CD14-positive monocyte (primary cell): ENCODE data around the gene CRTC3. TPM values are rescaled to one million over a fixed set of nuclear protein-coding genes. Genes with fewer than 3 reads are reported as not detected.

Experiments
- DNase-seq, 3 donors: peaks; one replicate each; pipeline ENCODE4 v3.0.0-alpha.2; 2011 to 2022
- H2AFZ ChIP-seq: 2 replicates; pipeline ENCODE4 v1.6.0; 2012; ENCODE audit warnings: mild to moderate bottlenecking, low read depth, low read length, inconsistent platforms; ENCODE audit not compliant: insufficient read depth, poor library complexity, severe bottlenecking
- H3K27ac ChIP-seq, 2 donors: 1 replicate in 1 of 2; 2 replicates in 1 of 2; pipeline ENCODE4 v1.5.1; 2012 to 2013; ENCODE audit warnings: low read length in 2 of 2, control low read depth in 1 of 2, inconsistent platforms in 1 of 2, low read depth in 1 of 2, mild to moderate bottlenecking in 1 of 2
- H3K27me3 ChIP-seq, 2 donors: one replicate each; pipeline versions ENCODE4 v1.6.0 to v1.6.1; 2011 to 2013; ENCODE audit warnings: low read length in 2 of 2; ENCODE audit not compliant: control insufficient read depth in 2 of 2, insufficient read depth in 2 of 2
- H3K36me3 ChIP-seq, 2 donors: replicated peaks in 1 of 2; 1 replicate in 1 of 2; 2 replicates in 1 of 2; pipeline versions ENCODE4 v1.5.1 to v1.6.1; 2012 to 2013; ENCODE audit warnings: low read length in 2 of 2, control low read depth in 1 of 2, inconsistent platforms in 1 of 2, mild to moderate bottlenecking in 1 of 2; ENCODE audit not compliant: insufficient read depth in 2 of 2, control insufficient read depth in 1 of 2
- H3K4me1 ChIP-seq, 2 donors: 1 replicate in 1 of 2; 2 replicates in 1 of 2; pipeline versions ENCODE4 v1.5.1 to v1.6.1; 2012 to 2013; ENCODE audit warnings: low read length in 2 of 2, control low read depth in 1 of 2, inconsistent platforms in 1 of 2, mild to moderate bottlenecking in 1 of 2, moderate library complexity in 1 of 2; ENCODE audit not compliant: insufficient read depth in 2 of 2, control insufficient read depth in 1 of 2
- H3K4me2 ChIP-seq: replicated peaks from 2 replicates; pipeline ENCODE3; 2012; ENCODE audit warnings: low read length, moderate library complexity, mild to moderate bottlenecking; ENCODE audit not compliant: poor library complexity, severe bottlenecking; ENCODE audit errors: extremely low read depth
- H3K4me3 ChIP-seq, 3 experiments: fragments of 200-600 bp in 1 of 3; sonication (generic) in 1 of 3; replicated peaks in 1 of 3; 1 replicate in 2 of 3; 2 replicates in 1 of 3; pipeline ENCODE4 v1.5.1; 2011 to 2013; ENCODE audit warnings: low read length in 3 of 3, mild to moderate bottlenecking in 3 of 3, control low read depth in 2 of 3, low read depth in 2 of 3, inconsistent platforms in 1 of 3, moderate library complexity in 1 of 3
- H3K79me2 ChIP-seq: 2 replicates; pipeline ENCODE4 v1.6.0; 2012; ENCODE audit warnings: mild to moderate bottlenecking, control low read depth, inconsistent platforms, low read length, moderate library complexity; ENCODE audit not compliant: insufficient read depth
- H3K9ac ChIP-seq: 2 replicates; pipeline ENCODE4 v1.6.0; 2017; ENCODE audit warnings: low read length, mild to moderate bottlenecking; ENCODE audit not compliant: insufficient read depth, poor library complexity, severe bottlenecking
- H3K9me3 ChIP-seq, 2 donors: replicated peaks in 1 of 2; 1 replicate in 1 of 2; 2 replicates in 1 of 2; pipeline versions ENCODE4 v1.5.1 to v1.6.1; 2012 to 2013; ENCODE audit warnings: low read length in 2 of 2, control low read depth in 1 of 2; ENCODE audit not compliant: control insufficient read depth in 1 of 2, insufficient read depth in 1 of 2
- H4K20me1 ChIP-seq: 2 replicates; pipeline ENCODE4 v1.6.0; 2012; ENCODE audit warnings: mild to moderate bottlenecking, low read length, control low read depth, moderate library complexity; ENCODE audit not compliant: insufficient read depth
- H3K27ac Mint-ChIP-seq, 7 donors: one replicate each; pipeline ENCODE4 v1.8.0; 2020; ENCODE audit warnings: mild to moderate bottlenecking in 7 of 7, mixed read lengths in 7 of 7, moderate library complexity in 6 of 7, inconsistent platforms in 2 of 7
- H3K27me3 Mint-ChIP-seq, 3 donors: one replicate each; pipeline ENCODE4 v1.8.0; 2021 to 2022; ENCODE audit warnings: low read depth in 3 of 3, mild to moderate bottlenecking in 3 of 3, mixed read lengths in 3 of 3, moderate library complexity in 3 of 3, inconsistent platforms in 1 of 3
- H3K36me3 Mint-ChIP-seq, 2 donors: one replicate each; pipeline ENCODE4 v1.8.0; 2020; ENCODE audit warnings: mixed read lengths in 2 of 2, inconsistent platforms in 1 of 2, mild to moderate bottlenecking in 1 of 2
- H3K4me1 Mint-ChIP-seq: one replicate; pipeline ENCODE4 v1.8.0; 2020; ENCODE audit warnings: mild to moderate bottlenecking, mixed read lengths
- H3K4me3 Mint-ChIP-seq, 2 donors: one replicate each; pipeline ENCODE4 v1.8.0; 2020; ENCODE audit warnings: mild to moderate bottlenecking in 2 of 2, mixed read lengths in 2 of 2, moderate library complexity in 1 of 2
- H3K9me3 Mint-ChIP-seq, 7 donors: one replicate each; pipeline ENCODE4 v1.8.0; 2020 to 2022; ENCODE audit warnings: mixed read lengths in 7 of 7, mild to moderate bottlenecking in 6 of 7, moderate library complexity in 6 of 7, inconsistent platforms in 2 of 7
- WGBS: methylation state at CpG from one replicate; pipeline ENCODE4 v1.1.5; 2013; ENCODE audit warnings: missing lambda C conversion rate; ENCODE audit not compliant: insufficient coverage; 5-methylcytosine and 5-hydroxymethylcytosine counted together
- intact Hi-C, 2 donors: fragments of 100-400 bp; cut with micrococcal nuclease; formaldehyde crosslinking; loops; one replicate each; pipeline versions ENCODE4 v1.15.0 to v1.15.1; 2023
- polyA plus RNA-seq, 3 donors: library from polyadenylated mRNA; depleted of rRNA in 1 of 3; unstranded in 2 of 3; stranded (reverse) in 1 of 3; fragments of 300-500 nt in 2 of 3; fragments of >200 nt in 1 of 3; fragmentation: Illumina TruSeq in 2 of 3; gene quantifications; 1 replicate in 2 of 3; 2 replicates in 1 of 3; pipeline ENCODE4 v1.2.3, GENCODE V29; 2012 to 2021
- TF ChIP-seq, protein P1 (sequence below): fragments of 200-600 bp; IDR thresholded peaks from one replicate; pipeline ENCODE4 v1.8.0; 2022; ENCODE audit warnings: antibody characterized with exemption, mild to moderate bottlenecking

The CRTC3 gene
- polyA plus RNA-seq, 3 donors = 6.0 to 25.4 (median 12.2) TPM

DNA sequence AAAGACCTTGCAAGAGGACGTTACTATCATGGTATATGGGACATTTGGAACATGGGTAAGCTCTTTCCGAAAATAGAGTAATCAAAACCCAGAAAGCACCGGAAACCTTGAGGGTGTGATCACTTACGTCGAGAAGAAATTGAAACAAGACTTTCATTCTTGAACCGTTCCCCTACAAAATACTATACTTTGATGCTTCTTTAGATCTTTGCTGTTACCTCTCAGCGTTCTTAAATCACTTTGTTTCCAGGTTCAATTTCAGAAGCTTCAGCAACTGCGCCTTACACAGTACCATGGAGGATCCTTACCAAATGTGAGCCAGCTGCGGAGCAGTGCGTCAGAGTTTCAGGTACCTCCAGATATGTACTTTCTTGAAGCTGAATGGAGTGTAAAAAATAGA, 10.1 kb downstream of the CRTC3 start:
- no peak overlapping the region for H3K4me3 Mint-ChIP-seq
- no peak overlapping the region for H2AFZ ChIP-seq
- H3K27ac ChIP-seq = no peak overlapping the region
- peaks cover 14% of the 10 kb centered on the region for H3K4me1 Mint-ChIP-seq
- peaks cover 0 to 2% (median 0%) of the 10 kb centered on the region in 3 donors for H3K27me3 Mint-ChIP-seq
- H3K4me3 ChIP-seq = no peak overlapping the region
- H3K9me3 Mint-ChIP-seq = no peaks in the 10 kb centered on the region
- H3K27me3 ChIP-seq = no peaks in the 10 kb centered on the region
- H4K20me1 ChIP-seq = peaks cover 79% of the 10 kb centered on the region
- peaks cover 40 to 48% of the 10 kb centered on the region in 2 donors for H3K36me3 Mint-ChIP-seq
- no peaks in the 10 kb centered on the region for H3K9me3 ChIP-seq
- H3K36me3 ChIP-seq = peaks cover 5 to 48% of the 10 kb centered on the region in 2 donors
- no peaks in the 10 kb centered on the region for H3K4me1 ChIP-seq
- TF ChIP-seq, protein P1, sequence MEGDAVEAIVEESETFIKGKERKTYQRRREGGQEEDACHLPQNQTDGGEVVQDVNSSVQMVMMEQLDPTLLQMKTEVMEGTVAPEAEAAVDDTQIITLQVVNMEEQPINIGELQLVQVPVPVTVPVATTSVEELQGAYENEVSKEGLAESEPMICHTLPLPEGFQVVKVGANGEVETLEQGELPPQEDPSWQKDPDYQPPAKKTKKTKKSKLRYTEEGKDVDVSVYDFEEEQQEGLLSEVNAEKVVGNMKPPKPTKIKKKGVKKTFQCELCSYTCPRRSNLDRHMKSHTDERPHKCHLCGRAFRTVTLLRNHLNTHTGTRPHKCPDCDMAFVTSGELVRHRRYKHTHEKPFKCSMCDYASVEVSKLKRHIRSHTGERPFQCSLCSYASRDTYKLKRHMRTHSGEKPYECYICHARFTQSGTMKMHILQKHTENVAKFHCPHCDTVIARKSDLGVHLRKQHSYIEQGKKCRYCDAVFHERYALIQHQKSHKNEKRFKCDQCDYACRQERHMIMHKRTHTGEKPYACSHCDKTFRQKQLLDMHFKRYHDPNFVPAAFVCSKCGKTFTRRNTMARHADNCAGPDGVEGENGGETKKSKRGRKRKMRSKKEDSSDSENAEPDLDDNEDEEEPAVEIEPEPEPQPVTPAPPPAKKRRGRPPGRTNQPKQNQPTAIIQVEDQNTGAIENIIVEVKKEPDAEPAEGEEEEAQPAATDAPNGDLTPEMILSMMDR = no peak
- intact Hi-C loops = loop anchor here (5.0 to 10.0 kb wide), 3 partner anchors 43 to 65 kb away; no protein-coding TSS in a partner anchor
- WGBS = 92% methylated on average over 6 of the region's 10 CpGs
- no peak for DNase-seq
- no peak overlapping the region for H3K4me2 ChIP-seq
- peak overlapping the region in 1 of 7 donors; percentile 55 for H3K27ac Mint-ChIP-seq
- H3K9ac ChIP-seq = no peak overlapping the region
- peaks cover 47% of the 10 kb centered on the region for H3K79me2 ChIP-seq

DNA sequence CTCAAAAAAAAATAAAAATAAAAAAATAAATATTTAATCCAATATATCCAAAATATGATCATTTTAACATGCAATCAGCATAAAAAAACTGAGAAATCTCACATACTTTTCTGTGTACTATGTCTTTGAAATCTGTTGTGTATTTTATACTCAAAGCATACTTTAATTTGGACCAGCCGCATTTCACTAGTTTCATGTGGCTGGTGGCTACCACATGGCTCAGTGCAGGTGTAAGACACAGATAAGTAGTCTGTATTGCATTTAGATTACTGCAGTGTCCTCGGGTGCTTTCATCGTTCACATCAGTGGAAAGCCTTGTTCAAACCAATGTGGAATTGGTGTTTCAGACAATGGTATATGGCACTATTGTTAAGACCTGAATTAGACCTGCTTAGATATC, 11.0 kb downstream of the CRTC3 start:
- no peaks in the 10 kb centered on the region for H3K9me3 Mint-ChIP-seq
- H3K79me2 ChIP-seq = peaks cover 45% of the 10 kb centered on the region
- no peak for DNase-seq
- WGBS = 80% methylated on average over 1 of the region's 3 CpGs
- intact Hi-C loops = no loop called here
- H3K4me1 ChIP-seq = no peaks in the 10 kb centered on the region
- no peaks in the 10 kb centered on the region for H3K27me3 ChIP-seq
- no peak overlapping the region for H3K9ac ChIP-seq
- TF ChIP-seq, protein P1 = no peak
- H3K36me3 ChIP-seq = peaks cover 5 to 48% of the 10 kb centered on the region in 2 donors
- no peak overlapping the region for H3K4me2 ChIP-seq
- no peak overlapping the region for H3K4me3 ChIP-seq
- H3K4me1 Mint-ChIP-seq = peaks cover 11% of the 10 kb centered on the region
- H3K27me3 Mint-ChIP-seq = peaks cover 0 to 2% (median 0%) of the 10 kb centered on the region in 3 donors
- H3K4me3 Mint-ChIP-seq = no peak overlapping the region
- peaks cover 44 to 48% of the 10 kb centered on the region in 2 donors for H3K36me3 Mint-ChIP-seq
- H4K20me1 ChIP-seq = peaks cover 76% of the 10 kb centered on the region
- H3K27ac Mint-ChIP-seq = no peak overlapping the region
- H3K27ac ChIP-seq = no peak overlapping the region
- H2AFZ ChIP-seq = no peak overlapping the region
- H3K9me3 ChIP-seq = no peaks in the 10 kb centered on the region
